HG03025 (cell line): ENCODE results near the gene CCK.

Experiments used
- ATAC-seq: cut with Tn5 transposase; IDR thresholded peaks from one replicate; pipeline ENCODE4 v1.9.1; 2021; ENCODE audit warnings: mild to moderate bottlenecking, moderate library complexity; ENCODE audit not compliant: unreplicated experiment, low FRiP score

The CCK gene

GRCh38 chr3:42226470-42227425 is 39.2 kb downstream of the CCK start:
- no peak for ATAC-seq

GRCh38 chr3:42225486-42226363 is 40.3 kb downstream of the CCK start:
- ATAC-seq: no peak

GRCh38 chr3:42224658-42225421 is 41.1 kb downstream of the CCK start:
- ATAC-seq: no peak

- no peak for ATAC-seq
Observed at GRCh38 chr3:42224178-42224577, 41.8 kb downstream of the CCK start.

- ATAC-seq: no peak
Observed at GRCh38 chr3:42222942-42223693, 42.9 kb downstream of the CCK start.

GRCh38 chr3:42220436-42221121 is 45.4 kb downstream of the CCK start:
- no peak for ATAC-seq

DNA sequence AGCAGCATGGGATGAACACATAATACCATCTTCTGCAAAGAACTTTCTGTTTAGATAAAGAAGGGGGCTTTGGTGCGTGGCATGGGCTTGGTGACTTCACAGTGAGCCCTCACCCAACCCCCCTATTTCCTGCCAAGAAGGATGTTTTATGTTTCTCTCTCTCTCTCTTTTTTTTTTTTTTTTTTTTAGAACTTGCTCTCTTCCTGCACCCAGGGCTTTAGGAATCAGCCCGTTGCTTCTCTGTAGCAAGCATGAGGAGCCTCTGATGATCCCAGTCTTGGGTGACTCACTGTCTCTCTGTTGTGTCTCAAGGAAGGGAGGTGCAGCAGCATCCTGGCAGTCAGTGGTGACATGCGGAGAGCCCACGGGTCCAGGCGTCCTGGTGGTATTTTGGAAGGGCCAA is 49.1 kb downstream of the CCK start:
- no peak for ATAC-seq

DNA sequence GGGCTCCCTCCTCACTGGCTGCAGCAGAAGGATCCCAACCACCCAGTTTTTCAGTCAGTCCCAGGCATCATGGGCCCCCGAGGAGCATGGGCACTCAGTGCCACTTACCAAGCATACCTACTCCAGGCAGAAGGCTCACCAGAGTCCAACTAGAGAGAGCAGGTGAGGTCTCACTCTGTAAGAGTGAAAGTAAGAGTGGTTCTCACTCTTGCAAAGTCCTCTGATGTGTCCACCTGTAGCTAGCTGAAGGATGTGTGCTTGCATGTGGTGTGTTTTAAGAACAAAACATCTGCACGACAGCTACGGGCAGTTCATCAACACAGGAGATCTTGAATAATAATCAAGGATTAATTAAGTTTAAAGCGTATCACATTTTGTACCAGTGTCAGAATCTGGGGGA is 49.7 kb downstream of the CCK start:
- peak; percentile 63 for ATAC-seq

GRCh38 chr3:42214565-42215283 is 51.3 kb downstream of the CCK start:
- no peak for ATAC-seq

DNA sequence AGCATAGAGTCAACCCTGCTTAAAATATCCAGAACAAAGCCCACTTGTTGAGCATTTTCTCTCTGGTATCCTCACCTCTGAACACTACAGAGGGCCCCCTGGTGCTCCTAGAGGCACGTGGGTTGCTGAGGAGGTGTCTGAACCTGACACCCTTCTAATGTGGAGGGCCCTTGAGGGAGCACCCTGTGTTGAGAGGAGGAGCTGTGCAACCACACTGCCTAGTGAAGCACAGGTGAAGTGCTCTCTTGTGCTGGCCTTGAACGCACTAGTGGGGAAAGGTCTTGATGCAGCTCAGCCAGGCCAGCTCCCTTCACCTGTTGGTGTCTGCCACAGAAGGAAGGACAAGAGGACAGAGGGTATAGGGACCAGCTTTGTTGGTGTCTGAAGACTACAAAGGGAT is 51.9 kb downstream of the CCK start:
- ATAC-seq: no peak

DNA sequence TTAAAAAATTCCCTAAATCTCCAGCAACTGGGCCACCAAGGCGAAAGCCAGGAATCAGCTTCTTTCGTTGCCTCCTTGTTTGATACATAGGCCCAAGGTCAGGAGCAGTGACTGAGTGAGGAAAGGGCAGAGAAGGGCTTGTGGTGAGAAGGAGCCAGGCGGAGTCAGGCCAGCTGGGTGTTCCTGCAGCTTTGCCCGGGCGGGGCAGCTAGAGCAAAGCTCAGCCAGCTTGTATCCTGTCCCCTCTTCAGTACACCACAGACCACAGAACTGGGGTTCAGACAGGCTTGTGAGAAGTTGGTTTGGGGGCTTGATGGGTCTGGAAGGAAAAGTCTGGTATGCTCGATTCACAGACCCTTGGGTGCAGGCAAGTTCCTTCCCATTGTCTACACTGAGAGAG is 52.6 kb downstream of the CCK start:
- ATAC-seq: no peak

GRCh38 chr3:42210726-42211125 is 55.3 kb downstream of the CCK start:
- no peak for ATAC-seq

DNA sequence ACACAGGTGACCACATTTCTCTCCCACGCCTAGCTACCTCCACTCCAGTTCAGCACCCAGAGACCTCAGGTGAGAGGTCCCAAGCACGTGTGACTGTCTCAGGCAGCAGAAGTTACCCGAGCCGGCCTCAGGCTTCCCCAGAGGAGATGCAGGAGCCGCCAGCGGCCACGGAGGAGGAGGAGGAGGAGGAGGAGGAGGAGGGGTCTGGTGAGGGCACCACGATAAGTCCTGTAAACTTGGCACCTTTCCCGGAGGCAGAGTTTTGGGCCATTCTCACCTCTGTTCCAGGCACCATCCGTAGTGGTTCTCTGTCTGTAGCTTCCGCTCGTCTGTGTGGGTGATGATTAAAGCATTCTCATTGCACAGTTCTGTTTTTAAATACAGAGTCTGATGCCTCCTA is 56.1 kb downstream of the CCK start:
- ATAC-seq: no peak
